H1 (cell line): Measurements from ENCODE around the gene ADGRE2.

ENCODE experiments used
- CBX8 ChIP-seq: fragments of 300-800, 300-1000 bp; sonication (generic); IDR thresholded peaks from 2 replicates; pipeline ENCODE4 v1.7.1; 2016; ENCODE audit warnings: low read depth, low read length, borderline replicate concordance
- CHD1 ChIP-seq: IDR thresholded peaks from 2 replicates; pipeline ENCODE4 v1.6.1; 2012; ENCODE audit warnings: low read depth, low read length, improper control_type of control experiment
- CHD2 ChIP-seq: IDR thresholded peaks from 2 replicates; pipeline ENCODE4 v1.6.1; 2012; ENCODE audit warnings: low read length, improper control_type of control experiment
- EP300 ChIP-seq, 2 experiments: IDR thresholded peaks; 1 replicate in 1 of 2; 2 replicates in 1 of 2; pipeline ENCODE4 v1.6.1; 2011 to 2012; ENCODE audit warnings: low read depth in 2 of 2, low read length in 2 of 2, mild to moderate bottlenecking in 2 of 2, borderline replicate concordance in 1 of 2, inconsistent platforms in 1 of 2, moderate library complexity in 1 of 2
- NRF1 ChIP-seq: IDR thresholded peaks from 2 replicates; pipeline ENCODE4 v1.6.1; 2011; ENCODE audit warnings: mild to moderate bottlenecking, low read depth, low read length, improper control_type of control experiment
- POLR2A ChIP-seq, 2 experiments: IDR thresholded peaks; 1 replicate in 1 of 2; 2 replicates in 1 of 2; pipeline ENCODE4 v1.6.1; 2011; ENCODE audit warnings: low read depth in 2 of 2, low read length in 2 of 2, mild to moderate bottlenecking in 2 of 2; ENCODE audit errors: control extremely low read depth in 1 of 2
- TEAD4 ChIP-seq: IDR thresholded peaks from 2 replicates; pipeline ENCODE4 v1.6.1; 2012; ENCODE audit warnings: low read depth, low read length, inconsistent platforms, mixed read lengths
- YY1 ChIP-seq: IDR thresholded peaks from 2 replicates; pipeline ENCODE4 v1.6.1; 2011; ENCODE audit warnings: low read depth, mild to moderate bottlenecking, low read length
- TF ChIP-seq, protein P1 (sequence below), 3 experiments: IDR thresholded peaks; 1 replicate in 2 of 3; 2 replicates in 1 of 3; pipeline versions ENCODE4 v1.5.1 to v1.6.1; 2011; ENCODE audit warnings: low read length in 3 of 3, mild to moderate bottlenecking in 3 of 3, inconsistent platforms in 2 of 3, low read depth in 1 of 3, moderate library complexity in 1 of 3; ENCODE audit not compliant: insufficient read depth in 1 of 3; ENCODE audit errors: control extremely low read depth in 1 of 3

DNA sequence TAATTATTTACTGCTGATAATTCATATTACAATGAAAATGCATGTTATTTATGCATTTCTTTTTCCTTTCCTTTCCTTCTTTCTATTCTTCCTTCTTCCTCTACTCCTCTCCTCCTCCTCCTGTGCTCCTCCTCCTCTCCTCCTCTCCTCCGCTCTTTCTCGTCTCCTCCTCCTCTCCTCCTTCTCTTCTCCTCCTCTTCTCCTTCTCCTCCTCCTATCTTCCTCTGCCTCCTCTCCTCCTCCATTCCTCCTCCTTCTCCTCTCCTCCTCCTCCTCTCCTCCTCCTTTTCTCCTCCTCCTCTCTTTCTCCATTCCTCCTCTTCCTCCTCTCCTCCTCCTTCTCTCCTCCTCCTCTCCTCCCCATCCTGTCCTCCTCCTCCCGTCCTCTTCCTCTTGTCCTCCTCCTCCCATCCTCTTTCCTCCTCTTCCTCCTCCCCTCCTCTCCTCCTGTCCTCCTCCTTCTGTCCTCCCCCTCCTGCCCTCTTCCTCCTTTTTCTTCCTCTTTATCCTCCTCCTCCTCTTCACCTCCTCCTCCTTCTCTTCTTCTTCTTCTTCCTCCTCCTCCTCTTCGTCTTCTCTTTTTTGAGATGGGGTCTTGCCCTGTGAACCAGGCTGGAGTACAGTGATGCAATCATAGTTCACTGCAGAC is 14.7 kb downstream of the ADGRE2 start:
- TF ChIP-seq POLR2A (IDR thresholded peaks at IDR 0.05; ENCODE audit: control extremely low read depth in 1 of 2, low read depth in 2 of 2, low read length in 2 of 2) (no peak), CHD2 (no peak), CBX8 (no peak), EP300 (IDR thresholded peaks at IDR 0.05; ENCODE audit: borderline replicate concordance in 1 of 2, low read depth in 2 of 2, low read length in 2 of 2) (no peak), NRF1 (no peak), TEAD4 (no peak), CHD1 (no peak), YY1 (no peak)
- TF ChIP-seq, protein P1, sequence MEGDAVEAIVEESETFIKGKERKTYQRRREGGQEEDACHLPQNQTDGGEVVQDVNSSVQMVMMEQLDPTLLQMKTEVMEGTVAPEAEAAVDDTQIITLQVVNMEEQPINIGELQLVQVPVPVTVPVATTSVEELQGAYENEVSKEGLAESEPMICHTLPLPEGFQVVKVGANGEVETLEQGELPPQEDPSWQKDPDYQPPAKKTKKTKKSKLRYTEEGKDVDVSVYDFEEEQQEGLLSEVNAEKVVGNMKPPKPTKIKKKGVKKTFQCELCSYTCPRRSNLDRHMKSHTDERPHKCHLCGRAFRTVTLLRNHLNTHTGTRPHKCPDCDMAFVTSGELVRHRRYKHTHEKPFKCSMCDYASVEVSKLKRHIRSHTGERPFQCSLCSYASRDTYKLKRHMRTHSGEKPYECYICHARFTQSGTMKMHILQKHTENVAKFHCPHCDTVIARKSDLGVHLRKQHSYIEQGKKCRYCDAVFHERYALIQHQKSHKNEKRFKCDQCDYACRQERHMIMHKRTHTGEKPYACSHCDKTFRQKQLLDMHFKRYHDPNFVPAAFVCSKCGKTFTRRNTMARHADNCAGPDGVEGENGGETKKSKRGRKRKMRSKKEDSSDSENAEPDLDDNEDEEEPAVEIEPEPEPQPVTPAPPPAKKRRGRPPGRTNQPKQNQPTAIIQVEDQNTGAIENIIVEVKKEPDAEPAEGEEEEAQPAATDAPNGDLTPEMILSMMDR (IDR thresholded peaks at IDR 0.05; ENCODE audit: control extremely low read depth in 1 of 3, insufficient read depth in 1 of 3, low read depth in 1 of 3, low read length in 3 of 3): no peak
